Activated CD8-positive, alpha-beta memory T cell treated with anti-CD3 and anti-CD28 coated beads for 4 hours (primary cell): Measurements from ENCODE around the gene P3R3URF.
A peak's percentile ranks its signal among the peaks of the same experiment; 100 is the strongest.
"Not testable (repeated sequence)": the region's sequence is repeated elsewhere in the genome, so short reads cannot be mapped to it uniquely, and the experiment has no call there.

Source experiments
- DNase-seq, 2 donors: peaks; one replicate each; pipeline ENCODE4 v3.0.0-alpha.2; 2020; ENCODE audit warnings: low read depth in 2 of 2

The P3R3URF gene

GRCh38 chr1:46176211-46176865 is at the start of gene P3R3URF:
Gene P3R3URF (minus strand): TSS chr1:46176488. CDS start chr1:46176471, 17 bp downstream.
- DNase-seq = no peak

- DNase-seq = no peak
These were observed 48.7 kb upstream of the P3R3URF start for GRCh38 chr1:46224966-46225365.

DNA sequence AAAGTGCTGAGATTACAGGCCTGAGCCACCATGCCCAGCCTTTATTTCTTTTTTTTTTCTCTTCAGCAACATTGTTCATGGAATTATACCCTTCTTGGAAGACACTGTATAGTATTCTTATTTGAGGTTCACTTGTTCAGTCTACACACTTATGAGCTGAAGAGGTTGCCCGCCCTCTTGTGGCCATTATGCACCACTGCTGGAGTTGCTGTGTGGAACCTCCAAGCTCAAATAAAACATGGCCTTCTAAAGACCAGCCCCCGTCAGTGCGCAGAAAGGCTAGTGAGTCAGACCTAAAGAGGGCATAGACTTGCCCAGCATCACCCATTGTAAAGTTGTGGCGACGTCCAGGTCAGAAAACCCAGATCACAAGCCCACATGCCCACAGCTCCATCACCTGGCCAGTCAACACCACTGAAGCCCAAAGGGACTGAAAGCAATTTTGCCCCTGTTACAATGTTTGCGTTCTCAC is 47.2 kb upstream of the P3R3URF start:
- peak; percentile 18 to 31 for DNase-seq

DNA sequence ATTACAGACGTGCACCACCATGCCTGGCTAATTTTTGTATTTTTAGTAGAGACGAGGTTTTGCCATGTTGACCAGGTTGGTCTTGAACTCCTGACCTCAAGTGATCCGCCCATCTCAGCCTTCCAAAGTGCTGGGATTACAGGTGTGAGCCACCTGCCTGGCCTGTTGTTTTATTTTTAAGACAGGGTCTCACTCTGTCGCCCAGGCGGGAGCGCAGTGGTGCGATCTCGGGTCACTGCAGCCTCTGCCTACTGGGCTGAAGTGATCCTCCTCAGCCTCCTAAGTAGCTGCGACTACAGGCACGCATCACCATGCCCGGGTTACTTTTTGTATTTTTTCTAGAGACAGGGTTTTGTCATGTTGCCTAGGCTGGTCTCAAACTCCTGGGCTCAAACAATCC is 46.8 kb upstream of the P3R3URF start:
- not testable (repeated sequence) for DNase-seq

GRCh38 chr1:46221749-46222148 is 45.5 kb upstream of the P3R3URF start:
- DNase-seq = no peak

DNA sequence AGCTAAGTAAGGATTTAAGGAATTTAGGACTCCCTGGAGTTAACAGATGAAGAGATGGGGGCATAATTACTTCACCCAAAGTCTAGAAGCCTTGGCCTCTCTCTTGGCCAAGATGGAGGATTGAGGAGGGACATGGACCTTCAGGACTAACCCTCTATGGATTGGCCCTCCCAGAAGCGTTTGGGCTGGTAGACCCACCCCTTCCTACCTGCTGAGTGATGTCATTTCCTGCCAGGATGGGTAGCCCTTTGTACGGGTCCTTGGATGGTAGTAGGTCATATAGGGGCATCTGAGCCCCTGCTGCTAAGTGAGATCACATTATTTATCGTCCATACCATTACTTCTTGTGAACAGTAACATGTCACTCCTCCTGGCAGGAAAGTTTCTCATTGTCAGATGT is 44.5 kb upstream of the P3R3URF start:
- DNase-seq = no peak

DNA sequence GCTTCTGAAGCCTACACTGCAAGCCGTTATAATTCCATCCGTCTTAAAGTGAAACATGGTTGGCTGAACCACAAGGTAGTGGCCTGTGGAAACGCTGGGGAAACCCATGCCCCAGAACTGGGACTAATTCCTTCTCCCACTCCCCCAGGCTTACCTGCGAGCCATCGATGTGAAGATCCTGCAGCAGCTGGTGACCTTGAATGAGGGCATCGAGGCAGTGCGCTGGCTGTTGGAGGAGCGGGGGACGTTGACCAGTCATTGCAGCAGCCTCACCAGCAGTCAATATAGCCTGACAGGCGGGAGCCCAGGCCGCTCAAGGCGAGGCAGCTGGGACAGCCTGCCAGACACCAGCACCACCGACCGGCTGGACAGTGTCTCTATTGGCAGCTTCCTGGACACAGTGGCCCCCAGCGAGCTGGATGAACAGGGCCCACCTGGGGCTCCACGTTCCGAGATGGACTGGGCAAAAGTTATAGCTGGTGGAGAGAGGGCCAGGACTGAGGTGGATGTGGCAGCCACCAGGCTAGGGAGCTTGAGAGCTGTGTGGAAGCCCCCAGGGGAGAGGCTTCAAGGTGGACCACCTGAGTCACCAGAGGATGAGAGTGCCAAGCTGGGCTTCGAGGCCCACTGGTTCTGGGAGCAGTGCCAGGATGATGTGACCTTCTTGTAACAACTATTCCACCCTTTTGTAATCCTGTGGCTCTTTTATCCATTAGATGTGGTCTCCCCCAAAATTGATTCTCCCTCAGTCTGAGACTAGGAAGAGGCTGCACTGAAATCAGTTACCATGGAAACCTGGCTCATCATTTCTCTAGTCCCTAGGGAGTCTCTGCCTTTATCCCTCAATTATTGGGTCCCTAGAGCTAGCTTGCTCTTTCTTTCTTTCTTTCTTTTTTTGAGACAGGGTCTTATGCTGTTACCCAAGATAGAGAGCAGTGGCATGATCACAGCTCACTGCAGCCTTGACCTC is 43.5 kb upstream of the P3R3URF start:
- no peak for DNase-seq

- no peak for DNase-seq
These were observed 42.2 kb upstream of the P3R3URF start for GRCh38 chr1:46218443-46218842.

GRCh38 chr1:46215504-46215903 is 39.2 kb upstream of the P3R3URF start:
- DNase-seq = no peak

- DNase-seq = no peak
These were observed 34.8 kb upstream of the P3R3URF start for GRCh38 chr1:46211051-46211450.

GRCh38 chr1:46210561-46210960 is 34.3 kb upstream of the P3R3URF start:
- DNase-seq = no peak

- DNase-seq = no peak
These were observed 30.1 kb upstream of the P3R3URF start for GRCh38 chr1:46206399-46206798.

DNA sequence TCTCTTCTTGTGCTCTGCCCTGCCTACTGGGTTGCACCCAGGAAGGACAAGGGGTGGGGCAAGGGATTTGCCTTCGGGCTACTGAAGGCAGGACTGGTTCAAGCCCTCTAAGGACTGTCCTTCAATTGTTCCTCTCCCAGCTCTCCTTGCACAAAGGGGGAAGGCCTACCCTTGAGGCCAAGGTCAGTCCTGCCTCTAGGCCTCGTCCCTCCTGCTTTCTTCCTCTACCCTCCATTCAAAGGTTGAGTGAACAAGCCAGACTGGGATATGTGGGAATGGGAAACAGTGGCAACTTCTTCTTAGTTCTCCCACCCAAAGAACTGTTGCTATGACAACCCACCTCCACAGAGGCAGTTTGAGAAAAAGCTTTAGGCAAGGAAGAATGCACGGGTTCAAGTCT is 29.5 kb upstream of the P3R3URF start:
- no peak for DNase-seq

DNA sequence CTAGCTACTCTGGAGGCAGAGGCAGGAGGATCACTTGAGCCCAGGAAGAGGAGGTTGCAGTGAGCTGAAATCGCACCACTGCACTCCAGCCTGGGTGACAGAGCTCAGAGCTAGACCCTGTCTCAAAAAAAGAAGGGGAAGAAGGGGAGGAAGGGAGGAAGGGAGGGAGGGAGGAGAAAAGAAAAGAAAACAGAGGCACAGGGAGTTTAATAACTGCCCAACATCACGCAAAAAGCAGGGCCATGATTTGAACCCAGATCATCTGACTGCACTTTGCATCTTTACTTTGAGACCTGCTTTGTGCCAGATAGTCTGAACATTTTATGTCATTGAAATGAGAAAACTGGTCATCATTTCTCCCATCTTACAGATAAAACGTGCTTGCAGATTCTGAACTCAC is 28.9 kb upstream of the P3R3URF start:
- no peak for DNase-seq

DNA sequence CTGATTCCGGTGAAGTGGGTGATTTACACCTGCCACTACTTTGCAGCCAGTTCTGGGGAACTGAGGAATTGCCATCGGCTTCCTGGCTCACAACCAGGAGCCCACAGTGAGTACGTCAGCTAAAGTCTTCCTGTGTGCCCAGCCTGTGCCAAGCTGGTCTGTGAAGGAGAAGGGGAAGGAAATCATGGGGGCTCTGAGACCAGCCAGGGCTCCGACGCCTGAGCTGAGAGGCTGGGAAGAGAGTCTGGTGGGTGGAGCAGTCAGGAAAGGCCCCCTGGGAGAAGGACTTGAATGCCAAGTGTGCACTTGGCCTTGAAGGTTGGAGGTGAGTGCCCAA is 28.1 kb upstream of the P3R3URF start:
- no peak for DNase-seq

DNA sequence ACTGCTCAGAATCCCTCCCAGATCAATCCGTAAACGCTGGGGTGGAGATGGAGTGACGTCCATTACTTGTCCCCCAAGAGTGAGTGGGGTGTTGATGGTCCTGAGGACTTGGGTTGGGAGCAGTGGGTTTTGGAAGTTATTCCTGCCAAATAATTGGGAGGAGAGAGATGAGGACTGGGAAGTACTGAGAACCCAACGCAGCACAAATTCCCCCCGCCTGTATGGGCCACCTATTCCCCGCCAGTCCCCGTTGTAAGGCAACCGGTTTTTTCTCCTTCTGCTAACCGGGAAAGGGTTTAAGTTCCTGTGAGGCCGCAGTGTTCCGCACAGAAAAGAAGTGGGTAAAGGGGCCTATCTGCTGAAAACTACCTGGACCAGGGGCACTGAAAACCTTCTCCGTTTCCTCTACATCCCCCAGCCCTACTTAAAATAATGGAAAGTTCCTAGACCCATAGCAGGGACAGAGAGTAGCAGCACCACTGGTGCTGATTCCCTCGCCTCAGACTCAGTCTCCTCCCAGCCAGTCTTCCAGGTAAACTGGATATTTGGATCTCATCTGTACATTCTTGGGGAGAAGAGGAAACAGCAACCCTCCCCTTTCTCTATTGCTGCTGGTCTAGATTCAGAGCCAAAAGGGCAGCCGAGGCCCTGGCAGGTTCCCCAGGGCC is 27.6 kb upstream of the P3R3URF start:
- no peak for DNase-seq

DNA sequence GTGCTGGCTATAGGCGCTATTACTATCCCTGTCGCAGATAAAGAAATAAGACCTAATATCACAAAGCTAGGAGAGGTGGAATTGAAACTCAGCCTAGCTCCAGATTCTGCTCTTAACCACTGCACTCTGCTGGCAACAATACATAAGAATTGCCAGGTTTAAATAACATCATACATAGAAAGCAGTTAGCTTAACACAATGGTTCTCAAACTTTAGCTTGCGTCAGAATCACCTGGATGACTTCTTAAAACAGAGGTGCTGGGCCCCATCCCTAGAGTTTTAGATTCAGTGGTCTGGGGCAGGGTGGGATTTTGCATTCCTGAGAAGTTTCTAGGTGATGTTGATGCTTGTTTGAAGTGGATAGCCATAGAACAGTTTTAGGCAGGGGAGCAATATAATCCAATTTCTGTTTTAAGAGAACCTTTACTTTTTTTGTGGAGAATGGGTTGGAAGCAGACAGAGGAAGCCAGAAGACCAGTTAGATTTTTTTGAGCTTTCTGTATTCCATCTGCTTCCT is 23.0 kb upstream of the P3R3URF start:
- DNase-seq = no peak

DNA sequence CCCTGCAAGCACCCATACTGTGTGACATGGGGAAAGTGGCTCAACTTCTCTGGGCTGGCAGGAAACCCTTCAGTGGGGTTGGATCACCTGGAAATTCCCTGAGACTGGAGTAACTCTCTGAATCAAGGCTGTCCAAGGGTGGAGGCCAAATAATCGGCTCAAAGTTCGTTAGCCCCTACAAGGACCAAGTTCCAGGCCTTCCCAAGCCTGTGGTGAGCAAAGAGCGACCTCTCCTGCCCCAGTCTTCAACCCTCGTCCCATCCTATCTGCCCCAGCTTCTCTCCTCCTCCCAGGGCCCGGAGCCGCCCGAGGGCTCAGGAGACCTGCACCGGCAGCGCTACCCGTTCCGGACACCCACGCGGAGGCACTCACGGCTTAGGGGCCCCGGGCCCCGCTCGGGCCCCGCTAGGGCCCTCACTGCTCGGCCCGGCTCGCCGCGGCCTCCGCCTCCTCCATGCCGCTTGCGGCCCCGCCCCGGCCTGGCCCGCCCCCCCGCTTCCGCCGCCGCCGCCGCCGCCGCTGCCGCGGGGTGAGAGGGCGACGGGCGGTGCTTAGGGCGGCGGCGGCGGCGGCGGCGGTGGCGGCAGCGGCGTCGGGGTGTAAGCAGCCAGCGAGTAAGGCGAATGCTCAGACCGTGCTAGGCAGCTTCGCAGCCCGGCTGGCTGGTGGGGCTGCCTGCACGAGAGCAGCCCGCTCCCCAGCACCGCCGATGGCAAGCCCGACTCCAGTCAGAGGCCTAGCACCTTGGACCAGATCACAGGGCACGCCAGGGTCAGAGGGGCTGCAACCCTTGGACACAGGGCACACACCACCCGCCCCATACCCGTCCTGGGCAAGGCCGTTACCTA is 21.9 kb upstream of the P3R3URF start, which contains the start of gene POMGNT1:
TSS of gene POMGNT1 (minus strand) at position 471 of the 848 bp plus-strand sequence. CDS start 613 bp downstream, outside the sequence.
- peak; percentile 38 to 57 for DNase-seq

- DNase-seq = no peak
These were observed 21.3 kb upstream of the P3R3URF start for GRCh38 chr1:46197560-46197963.

DNA sequence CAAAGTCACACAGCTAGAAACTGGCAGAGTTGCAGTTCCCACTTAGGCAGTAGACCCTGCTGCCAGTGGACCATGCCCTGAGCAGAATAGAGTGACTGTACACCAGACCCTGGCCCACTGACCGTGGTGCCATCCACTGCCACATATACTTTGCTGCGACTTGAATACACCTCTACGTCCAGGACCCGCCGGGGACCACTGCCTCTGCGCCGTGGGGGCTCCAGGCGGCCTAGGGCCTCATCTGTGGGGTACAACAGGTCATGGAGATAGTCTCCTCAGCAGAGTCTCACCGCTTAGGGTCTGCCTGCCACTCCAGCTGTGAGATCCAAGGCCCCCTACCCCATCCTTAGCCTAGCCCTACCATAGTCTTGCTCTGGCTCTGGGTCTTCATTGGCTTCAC is 20.3 kb upstream of the P3R3URF start:
- no peak for DNase-seq

DNA sequence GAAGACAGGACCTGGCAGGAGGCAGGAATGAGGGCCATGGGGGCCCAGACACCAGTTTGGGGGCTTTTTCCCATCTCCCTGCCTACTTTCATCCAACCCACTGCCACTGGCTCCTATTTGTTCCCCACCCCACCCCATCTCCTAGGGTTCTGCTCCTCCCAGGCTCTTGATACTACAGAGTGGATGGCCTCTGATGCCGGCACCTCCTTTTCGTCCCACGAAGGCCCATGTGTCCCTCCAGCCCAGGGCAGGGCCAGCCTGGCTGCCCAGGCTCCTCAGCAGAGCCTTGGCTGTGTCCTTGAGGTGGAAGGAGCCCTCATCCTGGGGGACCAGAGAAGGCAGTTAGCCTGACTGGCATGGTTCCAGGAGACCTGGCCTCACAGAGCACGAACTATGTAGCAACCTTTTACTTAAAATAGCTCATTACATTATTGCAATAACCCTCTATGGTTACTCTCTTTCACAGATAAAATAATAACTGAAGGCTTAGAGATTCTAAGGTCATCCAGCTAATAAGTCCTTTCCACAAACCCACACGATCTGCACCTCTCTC is 18.4 kb upstream of the P3R3URF start:
- DNase-seq = no peak
